ENCODE results near the gene SLC41A3. TPM values are rescaled to one million over a fixed set of nuclear protein-coding genes. Genes with fewer than 3 reads are reported as not detected.
"Not testable (repeated sequence)": the region's sequence is repeated elsewhere in the genome, so short reads cannot be mapped to it uniquely, and the experiment has no call there.

The SLC41A3 gene
- total RNA-seq, 2 donors from 2014 or later = 33.1 to 50.8 TPM

GRCh38 chr3:125957674-125958510, 126.0 kb downstream of the SLC41A3 start:
- Mint-ChIP-seq H3K36me3 (ENCODE audit: low read depth) (no peaks in the 10 kb centered on the region), H3K27ac (no peak overlapping the region), H3K27me3 (peaks cover 33% of the 10 kb centered on the region), H3K9me3 (no peaks in the 10 kb centered on the region), H3K4me1 (no peaks in the 10 kb centered on the region), H3K4me3 (no peak overlapping the region)
- ATAC-seq (replicated peaks) = no peak

- H3K36me3 Mint-ChIP-seq (ENCODE audit: low read depth); H3K9me3 Mint-ChIP-seq; H3K4me3 Mint-ChIP-seq; H3K27ac Mint-ChIP-seq; H3K4me1 Mint-ChIP-seq; ATAC-seq (replicated peaks): not testable (repeated sequence)
- H3K27me3 Mint-ChIP-seq = peaks cover 33% of the 10 kb centered on the region
Observed at GRCh38 chr3:125957020-125957419, 126.9 kb downstream of the SLC41A3 start.

Other genes with a start within 250 kb of the SLC41A3 start
- gene ROPN1B, start 114.9 kb downstream of the SLC41A3 start, total RNA-seq = not detected
- gene ALDH1L1, start 96.5 kb upstream of the SLC41A3 start, total RNA-seq = under 1 TPM; 0.24 to 0.26 TPM

All from activated T-helper 17 cell treated with anti-CD3 and anti-CD28 coated beads, Interleukin-2, amount 50 U/mL, for 72 hours (primary cell).